Endodermal cell (in vitro differentiated cells): Measurements from ENCODE around the gene IGSF3. TPM values are rescaled to one million over a fixed set of nuclear protein-coding genes. Genes with fewer than 3 reads are reported as not detected.

Experiments
- DNase-seq: peaks from one replicate; pipeline ENCODE4 v3.0.0-alpha.2; 2017
- H3K27ac ChIP-seq: 2 replicates; pipeline ENCODE4 v1.5.1; 2013; ENCODE audit warnings: mild to moderate bottlenecking, low read depth, low read length, moderate library complexity
- H3K27me3 ChIP-seq: 2 replicates; pipeline ENCODE4 v1.6.1; 2013; ENCODE audit warnings: mild to moderate bottlenecking, low read length, moderate library complexity; ENCODE audit not compliant: insufficient read depth, control insufficient read depth, poor library complexity, severe bottlenecking
- H3K36me3 ChIP-seq: 2 replicates; pipeline ENCODE4 v1.7.0; 2013; ENCODE audit warnings: mild to moderate bottlenecking, low read length, moderate library complexity; ENCODE audit not compliant: control insufficient read depth, insufficient read depth
- H3K4me1 ChIP-seq: one replicate; pipeline ENCODE4 v1.7.0; 2013; ENCODE audit warnings: low read length; ENCODE audit not compliant: control insufficient read depth, insufficient read depth
- H3K4me3 ChIP-seq: 2 replicates; pipeline ENCODE4 v1.5.1; 2013; ENCODE audit warnings: mild to moderate bottlenecking, low read length, moderate library complexity
- H3K9ac ChIP-seq: 2 replicates; pipeline ENCODE4 v1.6.1; 2013; ENCODE audit warnings: mild to moderate bottlenecking, low read length, moderate library complexity; ENCODE audit not compliant: poor library complexity, severe bottlenecking; ENCODE audit errors: extremely low read depth
- H3K9me3 ChIP-seq: 2 replicates; pipeline ENCODE4 v1.6.1; 2013; ENCODE audit warnings: mild to moderate bottlenecking, low read length, moderate library complexity; ENCODE audit not compliant: control insufficient read depth
- H3K27ac Mint-ChIP-seq: 2 replicates; pipeline ENCODE4 v1.8.0; 2020; ENCODE audit warnings: mixed read lengths
- H3K27me3 Mint-ChIP-seq: 2 replicates; pipeline ENCODE4 v1.8.0; 2021; ENCODE audit warnings: mild to moderate bottlenecking, mixed read lengths; ENCODE audit not compliant: insufficient read depth
- H3K36me3 Mint-ChIP-seq: 2 replicates; pipeline ENCODE4 v1.8.0; 2020; ENCODE audit warnings: low read depth, mixed read lengths
- H3K4me1 Mint-ChIP-seq: 2 replicates; pipeline ENCODE4 v1.8.0; 2020; ENCODE audit warnings: mixed read lengths
- H3K4me3 Mint-ChIP-seq: 2 replicates; pipeline ENCODE4 v1.8.0; 2020; ENCODE audit warnings: mild to moderate bottlenecking, moderate library complexity, mixed read lengths
- H3K9me3 Mint-ChIP-seq: 2 replicates; pipeline ENCODE4 v1.8.0; 2020; ENCODE audit warnings: mild to moderate bottlenecking, mixed read lengths
- WGBS, 2 experiments: methylation state at CpG; one replicate each; pipeline versions ENCODE4 v1.1.5 to v1.1.7; 2013; ENCODE audit warnings: missing lambda C conversion rate in 2 of 2, mixed read lengths in 1 of 2; ENCODE audit not compliant: insufficient coverage in 1 of 2, insufficient read length in 1 of 2; 5-methylcytosine and 5-hydroxymethylcytosine counted together
- total RNA-seq, 2 donors: library from RNA; stranded (reverse); fragmentation: NEBNext Ultra II Directional in 1 of 2; extraction: Animal tissue kit (Norgen Biotek cat#: 25700) in 1 of 2; gene quantifications; 2 replicates in 1 of 2; 3 replicates in 1 of 2; pipeline ENCODE4 v1.2.1, GENCODE V29; 2021
- TF ChIP-seq, protein P1 (sequence below): fragments of 200-600 bp; sonication (generic); conservative IDR thresholded peaks from 2 replicates; pipeline ENCODE4 v1.5.0; 2021; ENCODE audit warnings: antibody characterized with exemption, mild to moderate bottlenecking

IGSF3 gene
- total RNA-seq, 2 donors from 2014 or later = 35.0 to 36.7 TPM

DNA sequence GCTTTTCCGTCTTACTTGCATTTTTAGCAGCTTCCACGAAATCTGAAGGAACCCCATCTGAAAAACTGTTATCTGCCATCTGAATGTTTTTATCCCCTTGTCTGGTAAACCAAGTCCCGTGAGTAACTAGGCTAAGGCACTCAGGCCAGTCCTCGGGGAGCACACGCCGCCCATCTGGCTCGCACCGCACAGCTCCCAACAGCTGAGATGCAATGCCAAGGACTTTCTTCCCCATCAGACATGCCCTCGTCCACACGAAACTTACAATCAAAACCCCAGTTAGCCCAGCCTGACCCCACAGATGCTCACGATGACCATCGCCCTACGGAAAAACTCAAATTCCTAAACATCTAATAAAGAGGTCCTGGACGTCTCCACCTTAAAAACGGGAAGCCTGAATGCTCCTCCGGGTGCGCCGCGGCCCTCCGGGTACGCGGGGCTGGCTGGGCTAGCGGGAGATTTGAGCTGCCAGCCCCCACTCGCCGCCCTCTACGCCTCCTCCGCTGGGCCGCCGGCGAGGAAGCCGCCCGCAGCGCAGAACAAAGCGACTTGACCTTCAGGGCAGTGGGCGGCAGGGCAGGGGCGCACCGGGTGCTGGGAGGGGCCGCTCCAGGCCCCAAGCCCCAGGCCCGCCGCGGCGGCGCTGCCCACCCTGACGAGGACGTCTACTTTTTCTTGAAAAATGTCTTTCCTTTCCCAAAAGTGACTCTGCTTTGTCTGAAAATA, 133.4 kb downstream of the IGSF3 start:
- no peak for DNase-seq
- Mint-ChIP-seq H3K4me1 (no peaks in the 10 kb centered on the region), H3K4me3 (no peak overlapping the region), H3K36me3 (peaks cover 29% of the 10 kb centered on the region), H3K9me3 (peaks cover 14% of the 10 kb centered on the region), H3K27ac (no peak overlapping the region), H3K27me3 (peaks cover 2% of the 10 kb centered on the region)
- H3K27ac ChIP-seq = no peak overlapping the region
- no peak overlapping the region for H3K9ac ChIP-seq
- peaks cover 7% of the 10 kb centered on the region for H3K36me3 ChIP-seq
- WGBS, 2 experiments = 91 to 95% methylated on average over 30 to 45 of the region's 45 CpGs
- no peaks in the 10 kb centered on the region for H3K27me3 ChIP-seq
- TF ChIP-seq, protein P1, sequence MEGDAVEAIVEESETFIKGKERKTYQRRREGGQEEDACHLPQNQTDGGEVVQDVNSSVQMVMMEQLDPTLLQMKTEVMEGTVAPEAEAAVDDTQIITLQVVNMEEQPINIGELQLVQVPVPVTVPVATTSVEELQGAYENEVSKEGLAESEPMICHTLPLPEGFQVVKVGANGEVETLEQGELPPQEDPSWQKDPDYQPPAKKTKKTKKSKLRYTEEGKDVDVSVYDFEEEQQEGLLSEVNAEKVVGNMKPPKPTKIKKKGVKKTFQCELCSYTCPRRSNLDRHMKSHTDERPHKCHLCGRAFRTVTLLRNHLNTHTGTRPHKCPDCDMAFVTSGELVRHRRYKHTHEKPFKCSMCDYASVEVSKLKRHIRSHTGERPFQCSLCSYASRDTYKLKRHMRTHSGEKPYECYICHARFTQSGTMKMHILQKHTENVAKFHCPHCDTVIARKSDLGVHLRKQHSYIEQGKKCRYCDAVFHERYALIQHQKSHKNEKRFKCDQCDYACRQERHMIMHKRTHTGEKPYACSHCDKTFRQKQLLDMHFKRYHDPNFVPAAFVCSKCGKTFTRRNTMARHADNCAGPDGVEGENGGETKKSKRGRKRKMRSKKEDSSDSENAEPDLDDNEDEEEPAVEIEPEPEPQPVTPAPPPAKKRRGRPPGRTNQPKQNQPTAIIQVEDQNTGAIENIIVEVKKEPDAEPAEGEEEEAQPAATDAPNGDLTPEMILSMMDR = no peak
- H3K4me3 ChIP-seq = no peak overlapping the region
- no peaks in the 10 kb centered on the region for H3K4me1 ChIP-seq
- peaks cover 4% of the 10 kb centered on the region for H3K9me3 ChIP-seq

DNA sequence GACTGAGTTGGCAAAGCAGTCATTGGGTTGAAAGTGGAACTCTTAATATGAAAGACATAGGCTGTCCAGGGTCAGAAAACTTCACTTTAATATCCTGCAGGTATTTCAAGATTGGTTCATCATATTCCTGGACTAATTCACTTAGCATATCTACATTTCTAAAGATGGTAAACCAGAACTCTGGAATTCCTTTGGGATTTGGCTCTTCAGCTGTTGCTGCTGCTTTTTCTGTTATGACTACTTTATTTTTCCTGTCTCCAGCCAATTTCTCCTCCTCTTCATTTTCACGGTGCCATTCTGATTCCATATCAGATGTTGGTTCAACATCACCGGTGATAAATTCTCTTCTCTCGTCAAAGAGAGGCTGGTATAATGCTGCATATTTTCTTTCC, 134.1 kb downstream of the IGSF3 start:
- Mint-ChIP-seq H3K27ac (no peak overlapping the region), H3K9me3 (peaks cover 14% of the 10 kb centered on the region), H3K36me3 (peaks cover 29% of the 10 kb centered on the region), H3K4me3 (no peak overlapping the region), H3K27me3 (peaks cover 2% of the 10 kb centered on the region), H3K4me1 (no peaks in the 10 kb centered on the region)
- WGBS, 2 experiments = 96 to 97% methylated on average over 3 of the region's 3 CpGs
- Histone ChIP-seq H3K27ac (no peak overlapping the region), H3K36me3 (peaks cover 7% of the 10 kb centered on the region), H3K9ac (no peak overlapping the region), H3K9me3 (peaks cover 4% of the 10 kb centered on the region), H3K4me1 (no peaks in the 10 kb centered on the region), H3K27me3 (no peaks in the 10 kb centered on the region), H3K4me3 (no peak overlapping the region)
- TF ChIP-seq, protein P1 = no peak
- DNase-seq = no peak

DNA sequence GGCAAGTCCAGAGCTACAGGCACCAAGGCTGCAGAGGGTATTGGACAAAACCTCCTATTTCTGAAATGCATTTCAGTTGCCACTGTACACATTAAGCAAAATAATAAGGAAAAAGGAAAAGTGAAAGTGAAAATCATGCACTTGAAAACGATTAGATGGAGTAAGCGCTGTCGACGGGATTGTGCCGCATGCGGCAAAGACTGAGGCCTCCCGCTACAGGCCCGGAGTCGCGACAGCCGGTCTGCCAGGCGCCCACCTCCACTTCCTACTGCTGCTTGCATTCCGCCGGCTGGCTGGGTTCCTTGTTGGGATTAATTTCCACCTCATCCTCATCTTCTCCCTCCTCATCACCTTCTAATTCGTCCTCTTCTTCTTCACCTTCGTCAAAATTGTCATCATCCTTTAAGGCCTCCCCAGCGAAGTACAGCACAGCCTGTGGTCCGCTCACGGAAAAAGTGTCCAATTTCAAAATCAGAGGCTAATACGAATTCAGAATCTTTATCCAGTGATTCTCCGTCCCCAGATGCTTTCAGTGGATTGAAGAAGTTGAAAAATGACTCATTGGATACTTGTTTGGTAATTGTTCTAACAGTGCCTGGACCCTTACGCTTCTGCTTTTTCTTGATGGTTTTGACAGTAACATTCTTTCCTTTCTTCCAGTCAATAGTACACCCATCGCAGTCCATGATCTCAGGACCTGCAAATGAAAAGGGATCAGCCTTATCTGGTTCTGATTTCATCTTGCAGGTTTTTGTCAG, 134.7 kb downstream of the IGSF3 start:
- no peaks in the 10 kb centered on the region for H3K4me1 ChIP-seq
- H3K9ac ChIP-seq = no peak overlapping the region
- peaks cover 5% of the 10 kb centered on the region for H3K9me3 ChIP-seq
- DNase-seq = no peak
- Mint-ChIP-seq H3K9me3 (peaks cover 14% of the 10 kb centered on the region), H3K36me3 (peaks cover 29% of the 10 kb centered on the region), H3K4me3 (no peak overlapping the region), H3K27me3 (peaks cover 2% of the 10 kb centered on the region), H3K27ac (no peak overlapping the region), H3K4me1 (no peaks in the 10 kb centered on the region)
- H3K27me3 ChIP-seq = no peaks in the 10 kb centered on the region
- WGBS, 2 experiments = 91 to 92% methylated on average over 14 to 23 of the region's 23 CpGs
- no peak overlapping the region for H3K27ac ChIP-seq
- peaks cover 7% of the 10 kb centered on the region for H3K36me3 ChIP-seq
- no peak overlapping the region for H3K4me3 ChIP-seq
- TF ChIP-seq, protein P1 = no peak
